Stimulated activated CD4-positive, alpha-beta T cell treated with anti-CD3 and anti-CD28 coated beads, Interleukin-2, amount 100 ng/mL, for 48 hours (primary cell): ENCODE data around the gene PRMT2.
"Not testable (repeated sequence)": the region's sequence is repeated elsewhere in the genome, so short reads cannot be mapped to it uniquely, and the experiment has no call there.

Experiments
- DNase-seq, 2 donors: peaks; one replicate each; pipeline ENCODE4 v3.0.0-alpha.2; 2020

The PRMT2 gene

GRCh38 chr21:46646541-46647154 lies 11.2 kb downstream of the PRMT2 start:
- no peak for DNase-seq

GRCh38 chr21:46648539-46648938 lies 13.1 kb downstream of the PRMT2 start:
- no peak for DNase-seq

GRCh38 chr21:46649356-46649755 lies 13.9 kb downstream of the PRMT2 start:
- no peak for DNase-seq

- no peak for DNase-seq
Measured at GRCh38 chr21:46650476-46651098, 15.1 kb downstream of the PRMT2 start.

- no peak for DNase-seq
Measured at GRCh38 chr21:46651121-46651520, 15.6 kb downstream of the PRMT2 start.

- DNase-seq = no peak
Measured at GRCh38 chr21:46655230-46655629, 19.8 kb downstream of the PRMT2 start.

- DNase-seq = no peak
Measured at GRCh38 chr21:46656820-46657219, 21.3 kb downstream of the PRMT2 start.

GRCh38 chr21:46660505-46660904 lies 25.0 kb downstream of the PRMT2 start:
- DNase-seq = no peak

GRCh38 chr21:46661211-46661625 lies 25.7 kb downstream of the PRMT2 start:
- DNase-seq = peak; percentile 47 to 59

GRCh38 chr21:46661642-46662366 lies 26.3 kb downstream of the PRMT2 start:
- DNase-seq = no peak

- DNase-seq = no peak
Measured at GRCh38 chr21:46662367-46662654, 26.8 kb downstream of the PRMT2 start.

- no peak for DNase-seq
Measured at GRCh38 chr21:46662765-46663500, 27.5 kb downstream of the PRMT2 start.

- DNase-seq = no peak
Measured at GRCh38 chr21:46663754-46664153, 28.3 kb downstream of the PRMT2 start.

- DNase-seq = no peak
Measured at GRCh38 chr21:46664316-46664995, 29.0 kb downstream of the PRMT2 start.

GRCh38 chr21:46665566-46665965 lies 30.1 kb downstream of the PRMT2 start:
- DNase-seq = no peak

- DNase-seq = no peak
Measured at GRCh38 chr21:46666941-46667740, 31.7 kb downstream of the PRMT2 start.

GRCh38 chr21:46667741-46668380 lies 32.4 kb downstream of the PRMT2 start:
- DNase-seq = no peak

GRCh38 chr21:46668381-46668780 lies 32.9 kb downstream of the PRMT2 start:
- no peak for DNase-seq

GRCh38 chr21:46668904-46669303 lies 33.4 kb downstream of the PRMT2 start:
- DNase-seq = not testable (repeated sequence)

GRCh38 chr21:46674430-46675007 lies 39.0 kb downstream of the PRMT2 start:
- no peak for DNase-seq

- no peak for DNase-seq
Measured at GRCh38 chr21:46675595-46676280, 40.3 kb downstream of the PRMT2 start.
